AG09319 (cell line): ENCODE data around the gene SVOP.

ENCODE experiments used
- DNase-seq: peaks from one replicate; pipeline ENCODE4 v3.0.0-alpha.2; 2010; ENCODE audit warnings: low read depth; ENCODE audit errors: extremely low read depth
- CTCF ChIP-seq: IDR thresholded peaks from 2 replicates; pipeline ENCODE4 v1.5.1; 2011; ENCODE audit warnings: low read depth, mild to moderate bottlenecking, inconsistent platforms, low read length, moderate library complexity

SVOP gene

GRCh38 chr12:108959748-108960655 lies 60.9 kb downstream of the SVOP start:
- DNase-seq: no peak
- no peak for TF ChIP-seq CTCF

GRCh38 chr12:108955225-108955835 lies 65.5 kb downstream of the SVOP start:
- TF ChIP-seq CTCF: no peak
- DNase-seq: no peak

- DNase-seq: peak; percentile 23
- peak; percentile 74 for TF ChIP-seq CTCF
These were observed 69.7 kb downstream of the SVOP start for GRCh38 chr12:108950991-108951739.

- no peak for TF ChIP-seq CTCF
- no peak for DNase-seq
These were observed 70.9 kb downstream of the SVOP start for GRCh38 chr12:108949976-108950375.

- TF ChIP-seq CTCF: no peak
- no peak for DNase-seq
These were observed 72.5 kb downstream of the SVOP start for GRCh38 chr12:108948367-108948766.

GRCh38 chr12:108947097-108947496 lies 73.8 kb downstream of the SVOP start:
- DNase-seq: no peak
- TF ChIP-seq CTCF: no peak
